ENCODE data around the gene SEBOX.

The SEBOX gene

DNA sequence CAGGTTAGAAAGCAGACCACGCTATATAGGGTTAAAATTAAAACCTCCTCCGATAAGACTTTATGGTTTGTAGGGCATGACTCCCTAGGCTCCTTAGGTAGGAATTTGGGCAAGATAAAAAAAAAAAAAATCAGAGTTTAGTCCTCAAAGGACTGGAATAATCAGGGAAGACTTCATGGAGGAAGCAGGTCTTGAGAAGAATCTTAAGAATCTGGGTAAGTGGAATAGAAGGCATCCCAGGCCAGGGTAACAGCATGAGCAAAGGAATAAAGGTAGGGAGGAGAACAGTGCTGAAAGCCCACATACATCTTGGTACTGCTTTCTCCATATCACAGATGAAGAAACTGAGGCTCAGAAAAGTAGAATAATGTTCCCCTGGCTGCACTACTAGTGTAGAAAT, 25.6 kb upstream of the SEBOX start:
- TF ChIP-seq, protein P1, sequence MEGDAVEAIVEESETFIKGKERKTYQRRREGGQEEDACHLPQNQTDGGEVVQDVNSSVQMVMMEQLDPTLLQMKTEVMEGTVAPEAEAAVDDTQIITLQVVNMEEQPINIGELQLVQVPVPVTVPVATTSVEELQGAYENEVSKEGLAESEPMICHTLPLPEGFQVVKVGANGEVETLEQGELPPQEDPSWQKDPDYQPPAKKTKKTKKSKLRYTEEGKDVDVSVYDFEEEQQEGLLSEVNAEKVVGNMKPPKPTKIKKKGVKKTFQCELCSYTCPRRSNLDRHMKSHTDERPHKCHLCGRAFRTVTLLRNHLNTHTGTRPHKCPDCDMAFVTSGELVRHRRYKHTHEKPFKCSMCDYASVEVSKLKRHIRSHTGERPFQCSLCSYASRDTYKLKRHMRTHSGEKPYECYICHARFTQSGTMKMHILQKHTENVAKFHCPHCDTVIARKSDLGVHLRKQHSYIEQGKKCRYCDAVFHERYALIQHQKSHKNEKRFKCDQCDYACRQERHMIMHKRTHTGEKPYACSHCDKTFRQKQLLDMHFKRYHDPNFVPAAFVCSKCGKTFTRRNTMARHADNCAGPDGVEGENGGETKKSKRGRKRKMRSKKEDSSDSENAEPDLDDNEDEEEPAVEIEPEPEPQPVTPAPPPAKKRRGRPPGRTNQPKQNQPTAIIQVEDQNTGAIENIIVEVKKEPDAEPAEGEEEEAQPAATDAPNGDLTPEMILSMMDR (IDR thresholded peaks at IDR 0.05; ENCODE audit: low read depth, low read length, poor library complexity, severe bottlenecking), result no peak
- TF ChIP-seq EZH2phosphoT487 (IDR thresholded peaks at IDR 0.05; ENCODE audit: borderline replicate concordance, low read length), result no peak
- H4K20me1 ChIP-seq (ENCODE audit: control insufficient read depth, insufficient read depth, low read depth, low read length), result no peaks in the 10 kb centered on the region
- no peak overlapping the region for H3K4me3 ChIP-seq (ENCODE audit: low read length)
- no peak overlapping the region for H3K27ac ChIP-seq (ENCODE audit: low read depth, low read length)
- no peaks in the 10 kb centered on the region for H3K9me3 ChIP-seq (ENCODE audit: control insufficient read depth, insufficient read depth, low read length)
- no peaks in the 10 kb centered on the region for H3K27me3 ChIP-seq (ENCODE audit: control insufficient read depth, low read length)
- no peaks in the 10 kb centered on the region for H3K79me2 ChIP-seq (ENCODE audit: control insufficient read depth, low read length)
- no peaks in the 10 kb centered on the region for H3F3A ChIP-seq (ENCODE audit: control insufficient read depth, insufficient read depth)
- no peaks in the 10 kb centered on the region for H3K9me2 ChIP-seq (replicated peaks; ENCODE audit: control insufficient read depth, low read length)
- H3K4me1 ChIP-seq (ENCODE audit: control insufficient read depth, low read length), result no peaks in the 10 kb centered on the region
- no peak overlapping the region for H3K4me2 ChIP-seq (ENCODE audit: low read length)
- H3K36me3 ChIP-seq (ENCODE audit: control insufficient read depth, low read length), result peaks cover 5% of the 10 kb centered on the region; the same call in 1 of the 2 replicates

DNA sequence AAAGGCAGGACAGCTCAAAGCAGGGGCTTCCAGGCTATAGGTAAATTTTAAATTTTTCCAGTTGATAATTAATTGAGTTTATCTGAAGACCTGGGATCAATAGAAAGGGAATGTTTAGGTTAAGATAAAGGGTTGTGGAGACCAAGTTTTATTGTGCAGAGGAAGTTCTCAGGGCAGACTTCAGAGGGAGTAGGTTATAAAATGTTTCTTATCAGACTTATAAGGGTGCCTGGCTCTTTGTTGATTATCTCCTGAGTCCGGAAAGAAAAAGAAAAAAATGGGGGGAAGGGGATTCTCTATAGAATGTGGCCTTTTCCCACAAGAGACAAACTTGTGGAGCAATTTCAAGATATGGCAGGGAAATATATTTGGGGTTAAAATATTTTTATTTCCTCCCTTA, 25.1 kb upstream of the SEBOX start:
- no peaks in the 10 kb centered on the region for H3F3A ChIP-seq (ENCODE audit: control insufficient read depth, insufficient read depth)
- TF ChIP-seq, protein P1 (IDR thresholded peaks at IDR 0.05; ENCODE audit: low read depth, low read length, poor library complexity, severe bottlenecking), result no peak
- no peak for TF ChIP-seq EZH2phosphoT487 (IDR thresholded peaks at IDR 0.05; ENCODE audit: borderline replicate concordance, low read length)
- H3K27ac ChIP-seq (ENCODE audit: low read depth, low read length), result no peak overlapping the region
- no peaks in the 10 kb centered on the region for H3K9me3 ChIP-seq (ENCODE audit: control insufficient read depth, insufficient read depth, low read length)
- H3K79me2 ChIP-seq (ENCODE audit: control insufficient read depth, low read length), result no peaks in the 10 kb centered on the region
- no peaks in the 10 kb centered on the region for H4K20me1 ChIP-seq (ENCODE audit: control insufficient read depth, insufficient read depth, low read depth, low read length)
- no peak overlapping the region for H3K4me3 ChIP-seq (ENCODE audit: low read length)
- no peaks in the 10 kb centered on the region for H3K9me2 ChIP-seq (replicated peaks; ENCODE audit: control insufficient read depth, low read length)
- no peaks in the 10 kb centered on the region for H3K27me3 ChIP-seq (ENCODE audit: control insufficient read depth, low read length)
- no peak overlapping the region for H3K4me2 ChIP-seq (ENCODE audit: low read length)
- H3K36me3 ChIP-seq (ENCODE audit: control insufficient read depth, low read length), result peaks cover 5% of the 10 kb centered on the region; the same call in 1 of the 2 replicates
- no peaks in the 10 kb centered on the region for H3K4me1 ChIP-seq (ENCODE audit: control insufficient read depth, low read length)

- H3K79me2 ChIP-seq (ENCODE audit: control insufficient read depth, low read length), result no peaks in the 10 kb centered on the region
- H3K9me2 ChIP-seq (replicated peaks; ENCODE audit: control insufficient read depth, low read length), result no peaks in the 10 kb centered on the region
- H3K4me2 ChIP-seq (ENCODE audit: low read length), result no peak overlapping the region
- H3K27me3 ChIP-seq (ENCODE audit: control insufficient read depth, low read length), result no peaks in the 10 kb centered on the region
- TF ChIP-seq, protein P1 (IDR thresholded peaks at IDR 0.05; ENCODE audit: low read depth, low read length, poor library complexity, severe bottlenecking), result no peak
- TF ChIP-seq EZH2phosphoT487 (IDR thresholded peaks at IDR 0.05; ENCODE audit: borderline replicate concordance, low read length), result no peak
- H3K36me3 ChIP-seq (ENCODE audit: control insufficient read depth, low read length), result peaks cover 5% of the 10 kb centered on the region; the same call in 1 of the 2 replicates
- no peak overlapping the region for H3K27ac ChIP-seq (ENCODE audit: low read depth, low read length)
- no peaks in the 10 kb centered on the region for H3K9me3 ChIP-seq (ENCODE audit: control insufficient read depth, insufficient read depth, low read length)
- H3K4me3 ChIP-seq (ENCODE audit: low read length), result no peak overlapping the region
- H3F3A ChIP-seq (ENCODE audit: control insufficient read depth, insufficient read depth), result no peaks in the 10 kb centered on the region
- no peaks in the 10 kb centered on the region for H4K20me1 ChIP-seq (ENCODE audit: control insufficient read depth, insufficient read depth, low read depth, low read length)
- no peaks in the 10 kb centered on the region for H3K4me1 ChIP-seq (ENCODE audit: control insufficient read depth, low read length)
Observed at GRCh38 chr17:28388106-28388505, 23.1 kb upstream of the SEBOX start.

All from DOHH2 (cell line).